ENCODE measurements around the gene LARGE2. TPM values are rescaled to one million over a fixed set of nuclear protein-coding genes. Genes with fewer than 3 reads are reported as not detected.
A peak's percentile ranks its signal among the peaks of the same experiment; 100 is the strongest.

Gene LARGE2
- polyA plus RNA-seq, 3 donors = 16.1 to 26.2 (median 21.2) TPM

DNA sequence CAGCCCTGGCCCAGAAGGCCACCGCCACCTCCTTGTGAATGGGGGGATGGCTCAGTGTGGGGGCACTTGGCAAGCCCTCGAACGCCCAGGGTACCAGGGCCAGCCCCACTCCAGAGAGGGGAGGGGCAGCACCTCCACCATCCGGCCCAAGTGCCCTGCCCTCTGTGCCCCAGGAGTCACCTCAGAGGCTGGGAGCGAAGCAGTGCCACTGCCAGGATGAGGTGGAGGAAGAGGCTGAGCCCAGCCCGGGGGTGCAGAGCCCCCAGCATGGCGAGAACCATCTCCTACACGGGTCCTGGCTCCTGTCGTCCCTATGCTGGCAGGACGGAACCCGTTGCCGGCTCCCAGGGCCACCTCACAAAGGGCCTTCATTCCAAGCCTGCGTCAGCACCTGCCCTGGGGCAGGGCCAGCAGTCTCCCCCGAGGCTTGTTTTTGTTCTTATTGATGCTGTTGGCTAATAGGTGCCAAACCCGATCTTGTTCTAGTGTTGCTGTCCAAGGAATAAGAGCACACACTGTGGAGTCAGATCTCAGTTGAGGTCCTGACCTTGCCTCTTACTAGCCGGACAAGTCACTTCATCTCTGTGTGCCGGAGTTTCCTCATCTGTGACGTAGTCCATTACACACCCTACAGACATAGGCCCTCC, 15.4 kb upstream of the LARGE2 start, which contains the start of gene FREY1:
FREY1 (minus strand) TSS at position 307 of the 647 bp plus-strand sequence; CDS start at position 281, 26 bp downstream.
- DNase-seq (ENCODE audit: extremely low read depth in 1 of 11, low read depth in 9 of 11, low spot score in 4 of 11) = no peak

DNA sequence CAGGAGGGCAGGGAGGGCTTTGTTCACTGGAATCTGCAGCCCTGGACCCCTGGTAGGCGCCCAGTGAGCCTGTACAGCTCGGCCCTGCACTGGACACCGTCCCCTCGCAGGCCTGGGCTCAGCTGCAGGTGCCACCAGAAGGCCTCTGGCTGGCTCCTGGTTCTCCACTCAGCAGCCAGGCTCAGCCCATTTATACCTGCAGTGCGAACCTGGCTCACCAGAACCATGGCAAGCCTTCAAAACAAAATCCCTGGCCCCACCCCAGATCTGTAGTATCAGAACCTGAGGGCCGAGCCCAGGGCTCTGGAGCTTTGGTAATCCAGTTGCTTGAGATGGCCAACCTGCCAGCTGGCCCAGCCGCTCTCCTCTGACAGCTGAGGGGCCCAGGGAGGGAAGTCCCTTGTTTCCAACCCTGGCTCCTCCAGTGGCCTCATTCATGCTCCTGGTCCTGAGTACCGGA, 14.5 kb upstream of the LARGE2 start:
- DNase-seq (ENCODE audit: extremely low read depth in 1 of 11, low read depth in 9 of 11, low spot score in 4 of 11) = no peak

GRCh38 chr11:45909594-45910475, 12.6 kb upstream of the LARGE2 start:
- no peak for DNase-seq (ENCODE audit: extremely low read depth in 1 of 11, low read depth in 9 of 11, low spot score in 4 of 11)

DNA sequence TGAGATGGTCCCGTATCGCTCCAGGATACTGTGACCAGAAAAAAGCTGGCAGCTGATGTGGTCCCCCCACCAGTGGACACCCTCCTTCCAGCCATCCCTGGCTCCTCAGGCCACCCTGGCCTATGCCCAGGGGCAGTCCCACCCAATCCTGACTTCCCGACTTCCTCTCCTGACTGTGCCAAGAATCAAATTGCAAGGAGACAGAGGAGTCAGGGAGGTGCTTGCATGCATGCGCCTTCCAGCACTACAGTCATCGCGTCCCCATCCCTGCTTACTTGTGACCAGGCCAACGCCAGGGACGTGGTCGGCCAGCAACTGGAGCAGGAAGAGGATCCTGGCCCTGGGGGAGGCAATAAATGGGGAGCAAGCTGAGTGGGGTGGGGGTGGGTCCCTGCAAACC, 11.8 kb upstream of the LARGE2 start:
- no peak for DNase-seq (ENCODE audit: extremely low read depth in 1 of 11, low read depth in 9 of 11, low spot score in 4 of 11)

DNA sequence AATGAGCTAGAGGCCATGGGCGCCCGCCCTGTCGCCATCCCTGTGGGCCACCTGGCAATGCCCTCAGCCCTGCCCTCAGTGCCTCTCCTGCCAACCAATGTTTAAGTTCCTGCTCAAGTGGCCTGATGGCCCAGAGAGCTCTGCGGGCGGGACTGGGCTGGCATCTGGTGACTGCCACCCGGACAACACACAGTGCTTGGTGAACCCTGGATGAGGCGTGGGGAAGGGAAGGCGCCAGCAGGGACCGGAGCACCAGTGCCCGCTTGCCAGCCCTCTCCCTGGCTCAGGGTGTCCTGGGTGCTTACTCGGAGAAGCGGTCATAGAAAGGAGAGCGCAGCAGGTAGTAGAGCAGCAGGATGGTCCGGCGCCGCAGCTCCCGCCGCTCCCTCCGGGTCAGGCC, 8.9 kb upstream of the LARGE2 start:
- no peak for DNase-seq (ENCODE audit: extremely low read depth in 1 of 11, low read depth in 9 of 11, low spot score in 4 of 11)

DNA sequence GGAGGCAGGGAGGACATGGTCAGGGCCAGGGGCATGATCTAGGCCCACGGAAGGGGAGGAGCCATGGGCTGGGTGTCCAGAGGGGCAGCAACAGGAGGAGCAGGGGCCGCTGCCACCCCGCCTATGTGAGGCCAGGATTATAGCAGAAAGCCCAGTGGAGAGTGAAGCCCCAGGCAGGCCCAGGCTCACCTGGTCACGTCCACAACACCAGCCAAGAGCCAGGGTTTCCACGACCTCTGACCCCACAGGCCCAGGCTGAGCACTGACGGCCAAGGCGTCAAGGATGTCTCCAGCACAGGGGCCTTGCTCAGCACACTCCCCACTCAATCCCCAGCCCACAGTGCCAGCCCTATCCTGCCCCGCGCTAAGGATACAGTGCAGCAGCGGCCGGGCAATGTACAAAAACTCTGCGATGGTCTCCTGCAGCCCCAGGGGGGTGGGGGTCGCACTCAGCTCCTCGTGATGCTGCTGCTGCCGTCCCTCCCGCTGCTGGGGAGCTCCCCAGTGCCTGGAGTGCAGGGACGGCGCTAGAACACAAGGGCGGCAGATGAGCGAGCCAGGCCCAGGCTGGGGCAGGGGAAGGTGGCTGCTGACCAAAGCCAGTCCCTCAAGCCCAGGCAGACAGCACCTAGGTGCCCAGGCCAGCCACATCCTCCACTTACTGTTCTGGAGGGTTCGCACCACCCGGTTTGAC, 8.4 kb upstream of the LARGE2 start:
- no peak for DNase-seq (ENCODE audit: extremely low read depth in 1 of 11, low read depth in 9 of 11, low spot score in 4 of 11)

DNA sequence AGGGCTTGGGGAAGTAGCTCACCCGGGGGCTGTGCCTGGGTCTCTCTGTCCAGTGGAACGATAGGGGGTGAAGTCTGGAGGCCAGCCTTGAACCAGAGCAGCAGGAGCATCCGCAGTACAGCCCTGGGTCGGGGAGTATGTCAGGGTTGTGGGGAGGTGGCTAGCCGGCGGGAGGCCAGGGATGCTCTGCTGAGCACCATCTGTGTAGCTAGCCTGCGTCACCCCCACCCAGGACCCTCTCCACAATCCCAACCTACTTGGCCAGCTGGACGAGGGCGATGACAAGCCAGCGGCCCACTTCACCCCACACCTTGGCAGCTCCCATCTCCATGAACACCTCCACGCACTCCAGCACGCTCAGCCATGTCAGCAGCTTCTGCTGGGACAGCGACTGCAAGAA, 7.0 kb upstream of the LARGE2 start:
- DNase-seq (ENCODE audit: extremely low read depth in 1 of 11, low read depth in 9 of 11, low spot score in 4 of 11) = no peak

- no peak for DNase-seq (ENCODE audit: extremely low read depth in 1 of 11, low read depth in 9 of 11, low spot score in 4 of 11)
Observed at GRCh38 chr11:45917286-45917622, 5.2 kb upstream of the LARGE2 start.

DNA sequence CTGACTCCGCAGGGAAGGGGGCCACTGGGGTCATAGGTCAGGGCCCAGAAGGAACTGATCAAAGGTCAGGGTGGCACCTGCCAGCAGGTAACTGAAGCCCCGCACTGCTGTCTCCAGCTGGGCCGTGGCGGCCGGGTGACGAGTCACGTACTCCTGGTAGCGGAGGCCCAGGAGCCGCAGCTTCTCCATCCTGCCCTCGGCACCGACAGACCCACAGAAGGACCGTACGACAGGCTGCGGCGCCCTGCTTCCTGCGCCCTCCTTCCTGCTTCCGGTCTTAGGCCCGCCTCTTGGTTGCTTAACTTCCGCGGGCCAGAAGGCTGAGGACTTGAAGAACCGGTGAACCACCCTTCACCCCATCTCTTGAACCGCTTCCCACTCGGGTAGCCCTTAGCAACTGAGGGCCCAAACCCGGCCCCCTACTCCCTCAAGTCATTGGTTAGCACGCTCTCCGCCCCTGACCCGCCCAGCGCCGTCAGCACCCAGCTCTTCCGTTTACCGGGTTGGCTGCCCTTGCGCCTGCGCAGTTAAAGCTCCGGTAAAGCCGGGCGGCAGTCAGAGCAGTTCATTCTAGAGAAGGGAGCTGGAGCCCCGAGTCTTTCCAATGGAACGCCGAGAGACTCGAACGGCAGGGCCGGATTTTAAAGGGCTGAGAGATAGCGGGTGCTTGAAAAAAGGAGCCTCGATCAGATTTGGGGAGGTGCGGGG, 4.7 kb upstream of the LARGE2 start, which contains the start of gene PEX16:
PEX16 (minus strand) TSS at position 255 of the 708 bp plus-strand sequence; CDS start at position 189, 66 bp downstream.
- peak; percentile 87 to 97 (median 94) for DNase-seq (ENCODE audit: extremely low read depth in 1 of 11, low read depth in 9 of 11, low spot score in 4 of 11)

DNA sequence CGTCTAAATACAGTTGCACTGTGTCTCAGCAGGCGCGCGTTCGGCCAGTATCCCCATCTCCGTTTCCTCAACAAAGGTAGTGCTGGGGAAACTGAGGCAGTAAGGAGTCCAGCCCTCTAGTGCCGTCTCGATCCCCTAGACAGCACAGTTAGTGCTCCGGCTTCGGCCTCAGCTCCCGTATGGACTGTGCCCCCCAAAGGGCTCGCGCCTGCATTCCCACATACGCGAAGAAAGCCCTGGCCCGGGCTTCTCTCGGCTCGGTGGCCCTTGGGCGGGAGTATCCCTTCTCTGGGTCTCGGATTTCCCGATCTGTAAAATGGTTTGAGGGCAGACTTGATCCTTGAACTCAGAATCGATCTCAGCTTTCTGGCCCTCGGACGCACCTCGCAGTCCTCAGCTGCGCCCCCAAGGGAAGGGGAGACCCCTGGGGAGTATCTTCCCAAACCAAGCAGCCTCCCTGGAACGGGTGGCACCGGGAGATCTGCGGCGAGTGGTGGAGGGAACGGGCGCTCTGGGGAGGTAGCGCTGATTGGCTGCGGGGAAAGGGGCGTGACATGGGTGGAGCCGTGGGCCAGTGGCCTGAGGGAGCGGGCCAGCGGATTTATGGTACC, 4.0 kb upstream of the LARGE2 start:
- peak in 1 of 11 donors; percentile 34 for DNase-seq (ENCODE audit: extremely low read depth in 1 of 11, low read depth in 9 of 11, low spot score in 4 of 11)

GRCh38 chr11:45918962-45919675, 3.3 kb upstream of the LARGE2 start:
- no peak for DNase-seq (ENCODE audit: extremely low read depth in 1 of 11, low read depth in 9 of 11, low spot score in 4 of 11)

DNA sequence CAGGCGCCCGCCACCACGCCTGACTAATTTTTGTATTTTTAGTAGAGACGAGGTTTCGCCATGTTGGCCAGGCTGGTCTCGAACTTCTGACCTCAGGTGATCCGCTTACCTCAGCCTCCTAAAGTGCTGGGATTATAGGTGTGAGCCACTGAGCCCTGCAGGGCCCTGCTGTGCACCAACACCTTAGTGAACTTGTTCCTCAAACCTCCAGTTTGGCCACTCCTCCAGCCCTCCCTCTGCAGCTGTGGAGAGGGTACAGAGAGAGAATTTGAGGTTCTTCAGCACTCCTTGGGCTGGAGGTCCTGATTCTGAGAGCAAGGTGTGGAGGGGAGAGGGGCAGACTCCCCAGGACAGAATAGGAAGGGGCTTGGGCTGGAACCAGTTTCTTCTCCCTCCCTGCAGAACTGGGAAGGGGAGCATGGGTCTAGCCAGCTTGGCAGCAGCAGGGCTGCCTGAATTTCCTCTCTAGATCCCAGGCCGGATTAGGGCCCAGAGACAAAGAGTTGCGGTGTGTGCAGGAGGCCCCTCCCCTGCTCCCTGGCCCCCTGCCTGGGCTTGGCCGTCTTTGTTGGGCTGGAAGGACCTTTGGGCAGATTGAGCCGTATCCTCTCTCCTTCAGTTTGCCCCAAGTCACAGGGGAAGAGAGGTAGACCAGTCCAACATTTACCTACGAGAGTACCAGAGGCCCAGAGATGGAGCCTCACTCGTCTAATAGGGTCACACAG, 2.5 kb upstream of the LARGE2 start:
- no peak for DNase-seq (ENCODE audit: extremely low read depth in 1 of 11, low read depth in 9 of 11, low spot score in 4 of 11)

DNA sequence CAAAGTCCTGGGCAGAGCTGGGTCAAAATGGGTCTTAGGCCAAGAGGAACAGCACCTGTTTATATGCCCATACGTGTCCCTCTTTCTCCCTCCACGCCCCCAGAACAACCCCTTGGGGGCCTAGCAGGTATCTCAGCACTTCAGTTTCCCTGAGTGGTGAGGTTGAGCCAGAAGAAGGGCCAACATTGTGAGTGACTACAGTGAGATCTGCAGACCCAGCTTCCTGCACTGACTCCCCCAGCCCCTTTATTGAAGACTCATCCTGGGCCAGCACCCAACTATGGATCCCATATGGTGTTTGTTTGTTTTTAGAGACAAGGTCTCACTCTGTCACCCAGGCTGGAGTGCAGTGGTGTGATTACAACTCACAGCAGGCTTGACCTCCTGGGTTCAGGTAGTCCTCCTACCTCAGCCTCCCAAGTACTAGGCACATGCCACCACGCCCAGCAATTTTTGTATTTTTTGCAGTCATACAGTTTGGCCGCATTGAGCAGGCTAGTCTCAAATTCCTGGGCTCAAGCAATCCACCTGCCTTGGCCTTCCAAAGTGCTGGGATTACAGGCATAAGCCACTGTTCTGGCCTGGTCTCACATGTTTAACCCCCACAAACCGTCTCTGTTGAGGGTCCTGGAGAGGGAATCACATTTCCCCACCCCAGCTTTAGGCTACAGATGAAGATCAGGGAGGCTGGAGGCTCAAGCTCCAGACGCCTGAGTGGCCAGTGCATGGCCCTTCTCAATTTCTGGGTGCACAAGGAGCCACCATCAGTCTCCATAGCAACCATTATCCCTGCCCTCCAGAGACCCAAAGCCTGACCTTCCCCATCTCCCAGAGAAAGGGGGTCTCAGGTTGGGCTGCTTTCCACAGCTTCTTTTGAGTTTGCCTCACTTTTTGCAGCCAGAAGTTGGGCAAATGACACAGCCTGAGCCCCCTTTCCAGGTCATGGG, 1.7 kb upstream of the LARGE2 start:
- no peak for DNase-seq (ENCODE audit: extremely low read depth in 1 of 11, low read depth in 9 of 11, low spot score in 4 of 11)

- peak in 4 of 11 donors; percentile 46 to 70 (median 58) for DNase-seq (ENCODE audit: extremely low read depth in 1 of 11, low read depth in 9 of 11, low spot score in 4 of 11)
Observed at GRCh38 chr11:45921561-45922424, 663 bp upstream of the LARGE2 start.

Data from renal cortex interstitium (tissue), 11 donors.